HG03066 (cell line): ENCODE results near the gene KCNAB2.

Experiments
- ATAC-seq: cut with Tn5 transposase; IDR thresholded peaks from one replicate; pipeline ENCODE4 v1.9.1; 2021; ENCODE audit warnings: low read depth; ENCODE audit not compliant: unreplicated experiment

Gene KCNAB2

GRCh38 chr1:6124341-6124740 is 78.7 kb downstream of the KCNAB2 start:
- ATAC-seq, result no peak

GRCh38 chr1:6124746-6125365 is 79.2 kb downstream of the KCNAB2 start:
- no peak for ATAC-seq

GRCh38 chr1:6125366-6125765 is 79.7 kb downstream of the KCNAB2 start:
- ATAC-seq, result no peak

- no peak for ATAC-seq
These were observed 80.3 kb downstream of the KCNAB2 start for GRCh38 chr1:6126028-6126427.

GRCh38 chr1:6126521-6127067 is 80.9 kb downstream of the KCNAB2 start:
- no peak for ATAC-seq

- ATAC-seq, result no peak
These were observed 82.0 kb downstream of the KCNAB2 start for GRCh38 chr1:6127587-6128163.

GRCh38 chr1:6128276-6129081 is 82.8 kb downstream of the KCNAB2 start:
- ATAC-seq, result no peak

- ATAC-seq, result no peak
These were observed 83.6 kb downstream of the KCNAB2 start for GRCh38 chr1:6129313-6129712.

- no peak for ATAC-seq
These were observed 84.3 kb downstream of the KCNAB2 start for GRCh38 chr1:6130036-6130435.

- ATAC-seq, result no peak
These were observed 84.9 kb downstream of the KCNAB2 start for GRCh38 chr1:6130596-6130995.

GRCh38 chr1:6131561-6131960 is 85.9 kb downstream of the KCNAB2 start:
- ATAC-seq, result no peak

- ATAC-seq, result no peak
These were observed 87.6 kb downstream of the KCNAB2 start for GRCh38 chr1:6133146-6133895.

- ATAC-seq, result no peak
These were observed 88.5 kb downstream of the KCNAB2 start for GRCh38 chr1:6134206-6134605.

GRCh38 chr1:6134741-6135510 is 89.2 kb downstream of the KCNAB2 start:
- no peak for ATAC-seq

GRCh38 chr1:6136516-6137220 is 91.0 kb downstream of the KCNAB2 start:
- no peak for ATAC-seq

- ATAC-seq, result no peak
These were observed 92.1 kb downstream of the KCNAB2 start for GRCh38 chr1:6137758-6138157.

- ATAC-seq, result no peak
These were observed 94.7 kb downstream of the KCNAB2 start for GRCh38 chr1:6140413-6140812.

- ATAC-seq, result no peak
These were observed 95.9 kb downstream of the KCNAB2 start for GRCh38 chr1:6141592-6141991.

- ATAC-seq, result no peak
These were observed 96.4 kb downstream of the KCNAB2 start for GRCh38 chr1:6142036-6142621.
